AG04449 (cell line): ENCODE data around the gene EVC.

Source experiments
- CTCF ChIA-PET: fragments of 350-600 bp; formaldehyde crosslinking; extraction: SDS; loops from one replicate; lab custom pipeline; 2021; ENCODE audit warnings: antibody characterized with exemption; lab: Yijun Ruan, JAX
- POLR2A ChIA-PET: fragments of 400-600, 350-600 bp; formaldehyde crosslinking; extraction: SDS; loops from one replicate; lab custom pipeline; 2020; ENCODE audit warnings: antibody characterized with exemption, inconsistent platforms; lab: Yijun Ruan, JAX
- DNase-seq: peaks from one replicate; pipeline ENCODE4 v3.0.0-alpha.2; 2010; ENCODE audit warnings: low read depth, low spot score
- H3K4me3 ChIP-seq: 2 replicates; pipeline ENCODE4 v1.5.1; 2011; ENCODE audit warnings: low read depth, mild to moderate bottlenecking, control low read depth, low read length
- CTCF ChIP-seq: IDR thresholded peaks from one replicate; pipeline ENCODE4 v1.5.1; 2011; ENCODE audit warnings: mild to moderate bottlenecking, moderate library complexity, low read length, control low read depth, inconsistent platforms; ENCODE audit not compliant: insufficient read depth; ENCODE audit errors: missing control alignments

The EVC gene

GRCh38 chr4:5693871-5694270 lies 17.1 kb upstream of the EVC start:
- ChIA-PET CTCF (no interaction called here), POLR2A (no interaction called here)
- TF ChIP-seq CTCF: no peak

GRCh38 chr4:5696341-5696740 lies 14.7 kb upstream of the EVC start:
- ChIA-PET POLR2A (no interaction called here), CTCF (no interaction called here)
- no peak for TF ChIP-seq CTCF
- no peak for DNase-seq
- H3K4me3 ChIP-seq: no peak overlapping the region

More at GRCh38 chr4:5693871-5694270, 17.1 kb upstream of the EVC start:
- DNase-seq: no peak
- no peak overlapping the region for H3K4me3 ChIP-seq

GRCh38 chr4:5700459-5700858 lies 10.5 kb upstream of the EVC start:
- ChIA-PET POLR2A (no interaction called here), CTCF (interaction anchor here (2.0 kb wide), 1 partner anchor 90 kb away, joined by 6 read pairs; no protein-coding TSS in a partner anchor)
- no peak overlapping the region for H3K4me3 ChIP-seq
- no peak for TF ChIP-seq CTCF
- no peak for DNase-seq

- ChIA-PET POLR2A (interaction anchor here (0.7 kb wide), 1 partner anchor 22 kb away, joined by 3 read pairs; no protein-coding TSS in a partner anchor), CTCF (no interaction called here)
- no peak overlapping the region for H3K4me3 ChIP-seq
- no peak for TF ChIP-seq CTCF
- no peak for DNase-seq
Observed at GRCh38 chr4:5701971-5702370, 9.0 kb upstream of the EVC start.

GRCh38 chr4:5703831-5704230 lies 7.2 kb upstream of the EVC start:
- no peak for TF ChIP-seq CTCF
- ChIA-PET CTCF (interaction anchor here (0.5 kb wide), 1 partner anchor 15 kb away, joined by 3 read pairs; no protein-coding TSS in a partner anchor), POLR2A (no interaction called here)
- DNase-seq: no peak
- H3K4me3 ChIP-seq: no peak overlapping the region

GRCh38 chr4:5704276-5704675 lies 6.7 kb upstream of the EVC start:
- ChIA-PET CTCF (no interaction called here), POLR2A (no interaction called here)
- DNase-seq: no peak

More at GRCh38 chr4:5704276-5704675, 6.7 kb upstream of the EVC start:
- TF ChIP-seq CTCF: no peak
- H3K4me3 ChIP-seq: no peak overlapping the region
